B cell (primary cell): ENCODE results near the gene FMNL1. TPM values are rescaled to one million over a fixed set of nuclear protein-coding genes. Genes with fewer than 3 reads are reported as not detected.
A peak's percentile ranks its signal among the peaks of the same experiment; 100 is the strongest.

Experiments used
- ATAC-seq: fragments of 200-7000 bp; cut with Tn5 transposase; one replicate; pipeline ENCODE4 v1.10.0; 2021; ENCODE audit warnings: low read depth, mild to moderate bottlenecking, moderate number of reproducible peaks, moderate library complexity
- CTCF ChIA-PET: fragments of 350-600 bp; sonication (Branson Sonifier 250); formaldehyde crosslinking; loops from one replicate; lab custom pipeline; 2021; ENCODE audit warnings: antibody characterized with exemption, inconsistent platforms; lab: Charles Lee
- POLR2A ChIA-PET: fragments of 350-600 bp; sonication (Branson Sonifier 250); formaldehyde crosslinking; loops from one replicate; lab custom pipeline; 2021; ENCODE audit warnings: antibody characterized with exemption; lab: Charles Lee
- DNase-seq: peaks from one replicate; pipeline ENCODE4 v3.0.0; 2013
- H2AFZ ChIP-seq: 2 replicates; pipeline ENCODE4 v1.6.1; 2012; ENCODE audit warnings: mild to moderate bottlenecking, low read depth, low read length; ENCODE audit not compliant: insufficient read depth, poor library complexity, severe bottlenecking
- H3K27ac ChIP-seq, 2 donors: 1 replicate in 1 of 2; 2 replicates in 1 of 2; pipeline ENCODE4 v1.5.1; 2012 to 2013; ENCODE audit warnings: low read length in 2 of 2, mild to moderate bottlenecking in 2 of 2, moderate library complexity in 1 of 2
- H3K27me3 ChIP-seq, 4 experiments: fragments of 200-600 bp in 1 of 4; sonication (generic) in 1 of 4; replicated peaks in 1 of 4; 1 replicate in 2 of 4; 2 replicates in 2 of 4; pipeline versions ENCODE4 v1.6.1 to v1.7.0; 2013 to 2016; ENCODE audit warnings: low read length in 3 of 4, mild to moderate bottlenecking in 2 of 4, mixed read lengths in 1 of 4, moderate library complexity in 1 of 4; ENCODE audit not compliant: insufficient read depth in 4 of 4, control insufficient read depth in 3 of 4; ENCODE audit errors: control extremely low read depth in 1 of 4
- H3K36me3 ChIP-seq, 2 experiments: replicated peaks in 1 of 2; 1 replicate in 1 of 2; 2 replicates in 1 of 2; pipeline versions ENCODE4 v1.6.1 to v1.7.1; 2013; ENCODE audit warnings: low read length in 1 of 2; ENCODE audit not compliant: insufficient read depth in 2 of 2, control insufficient read depth in 1 of 2; ENCODE audit errors: control extremely low read depth in 1 of 2, extremely low read depth in 1 of 2
- H3K4me1 ChIP-seq, 2 donors: fragments of 200-600 bp in 1 of 2; sonication (generic) in 1 of 2; 1 replicate in 1 of 2; 2 replicates in 1 of 2; pipeline versions ENCODE4 v1.5.1 to v1.6.1; 2013 to 2017; ENCODE audit warnings: low read length in 2 of 2; ENCODE audit not compliant: control insufficient read depth in 2 of 2, insufficient read depth in 2 of 2
- H3K4me2 ChIP-seq: replicated peaks from 2 replicates; pipeline ENCODE3; 2012; ENCODE audit warnings: mild to moderate bottlenecking, low read depth, low read length; ENCODE audit not compliant: poor library complexity, severe bottlenecking
- H3K4me3 ChIP-seq, 5 experiments: fragments of 200-600 bp in 1 of 5; sonication (generic) in 1 of 5; 1 replicate in 3 of 5; 2 replicates in 2 of 5; pipeline versions ENCODE4 v1.5.1 to v1.7.0; 2011 to 2016; ENCODE audit warnings: low read length in 4 of 5, mild to moderate bottlenecking in 4 of 5, low read depth in 2 of 5, control low read depth in 1 of 5, moderate library complexity in 1 of 5; ENCODE audit not compliant: insufficient read depth in 1 of 5; ENCODE audit errors: control extremely low read depth in 1 of 5, extremely low read depth in 1 of 5
- H3K79me2 ChIP-seq: fragments of 200-600 bp; sonication (generic); one replicate; pipeline ENCODE4 v1.6.0; 2016; ENCODE audit warnings: low read length; ENCODE audit not compliant: control insufficient read depth, insufficient read depth
- H3K9ac ChIP-seq: fragments of 200-600 bp; sonication (generic); 2 replicates; pipeline ENCODE4 v1.6.1; 2017; ENCODE audit warnings: mild to moderate bottlenecking, low read length, moderate library complexity
- H3K9me3 ChIP-seq, 3 donors: one replicate each; pipeline versions ENCODE4 v1.6.1 to v1.7.1; 2013; ENCODE audit warnings: low read length in 2 of 3; ENCODE audit not compliant: control insufficient read depth in 2 of 3, insufficient read depth in 1 of 3; ENCODE audit errors: control extremely low read depth in 1 of 3
- H4K20me1 ChIP-seq: 2 replicates; pipeline ENCODE4 v1.6.0; 2012; ENCODE audit warnings: mild to moderate bottlenecking, low read length; ENCODE audit not compliant: insufficient read depth, control insufficient read depth, poor library complexity, severe bottlenecking
- H3K27ac Mint-ChIP-seq: one replicate; pipeline ENCODE4 v1.8.0; 2021; ENCODE audit warnings: mixed read lengths
- H3K27me3 Mint-ChIP-seq: one replicate; pipeline ENCODE4 v1.8.0; 2021; ENCODE audit warnings: mixed read lengths
- H3K4me1 Mint-ChIP-seq: one replicate; pipeline ENCODE4 v1.8.0; 2021; ENCODE audit warnings: mixed read lengths
- H3K4me3 Mint-ChIP-seq: one replicate; pipeline ENCODE4 v1.8.0; 2021; ENCODE audit warnings: mixed read lengths
- H3K9me3 Mint-ChIP-seq: one replicate; pipeline ENCODE4 v1.8.0; 2022; ENCODE audit warnings: mixed read lengths; ENCODE audit not compliant: insufficient read depth
- EZH2 ChIP-seq: IDR thresholded peaks from 2 replicates; pipeline ENCODE4 v1.6.1; 2012; ENCODE audit warnings: borderline replicate concordance, low read depth, mild to moderate bottlenecking, moderate library complexity, low read length; ENCODE audit not compliant: insufficient read depth, poor library complexity, severe bottlenecking
- WGBS: methylation state at CpG from one replicate; pipeline ENCODE4 v1.1.5; 2013; ENCODE audit warnings: missing lambda C conversion rate; ENCODE audit not compliant: insufficient coverage; 5-methylcytosine and 5-hydroxymethylcytosine counted together
- intact Hi-C: fragments of 100-400 bp; cut with micrococcal nuclease; formaldehyde crosslinking; loops from one replicate; pipeline ENCODE4 v1.10.0; 2022
- polyA plus RNA-seq: library from polyadenylated mRNA; depleted of rRNA; stranded (reverse); fragments of >200 nt; gene quantifications from 2 replicates; pipeline ENCODE4 v1.2.3, GENCODE V29; 2012
- total RNA-seq, 2 donors: library from RNA; stranded (reverse); fragments of 120-200 nt in 1 of 2; gene quantifications; 1 replicate in 1 of 2; 2 replicates in 1 of 2; pipeline versions ENCODE4 v1.2.3 to v1.2.4, GENCODE V29; 2013 to 2022
- TF ChIP-seq, protein P1 (sequence below): fragments of 200-600 bp; IDR thresholded peaks from one replicate; pipeline ENCODE4 v1.8.0; 2022; ENCODE audit warnings: antibody characterized with exemption, mild to moderate bottlenecking

The FMNL1 gene
- total and polyA plus RNA-seq, 2 donors (not counting 1 experiment from before 2014, with no cell fraction given), result 386 to 663 TPM

- no peaks in the 10 kb centered on the region for H3K9me3 Mint-ChIP-seq
- peak overlapping the region; percentile 99 to 100 for H3K27ac ChIP-seq
- peaks cover 74% of the 10 kb centered on the region for H3K79me2 ChIP-seq
- H3K27me3 ChIP-seq, result no peaks in the 10 kb centered on the region
- CTCF ChIA-PET, result interaction anchor here (1.1 to 24.6 kb wide), 10 partner anchors 11 to 155 kb away, joined by 3 to 737 read pairs (median 6); partner anchors contain the start of genes ACBD4, FMNL1, HEXIM1 and MAP3K14
- no peak overlapping the region for H3K9ac ChIP-seq
- no peaks in the 10 kb centered on the region for H3K9me3 ChIP-seq
- ATAC-seq, result no peak
- H2AFZ ChIP-seq, result no peak overlapping the region
- intact Hi-C loops, result no loop called here
- H3K4me1 Mint-ChIP-seq, result peaks cover 94% of the 10 kb centered on the region
- H3K27ac Mint-ChIP-seq, result peak overlapping the region; percentile 99
- 84% methylated on average over 5 of the region's 12 CpGs for WGBS
- peaks cover 47% of the 10 kb centered on the region for H4K20me1 ChIP-seq
- POLR2A ChIA-PET, result interaction anchor here (4.7 to 9.9 kb wide), 2 partner anchors 11 to 16 kb away, joined by 39 to 149 read pairs; partner anchors contain the start of gene FMNL1
- no peaks in the 10 kb centered on the region for H3K27me3 Mint-ChIP-seq
- TF ChIP-seq, protein P1, sequence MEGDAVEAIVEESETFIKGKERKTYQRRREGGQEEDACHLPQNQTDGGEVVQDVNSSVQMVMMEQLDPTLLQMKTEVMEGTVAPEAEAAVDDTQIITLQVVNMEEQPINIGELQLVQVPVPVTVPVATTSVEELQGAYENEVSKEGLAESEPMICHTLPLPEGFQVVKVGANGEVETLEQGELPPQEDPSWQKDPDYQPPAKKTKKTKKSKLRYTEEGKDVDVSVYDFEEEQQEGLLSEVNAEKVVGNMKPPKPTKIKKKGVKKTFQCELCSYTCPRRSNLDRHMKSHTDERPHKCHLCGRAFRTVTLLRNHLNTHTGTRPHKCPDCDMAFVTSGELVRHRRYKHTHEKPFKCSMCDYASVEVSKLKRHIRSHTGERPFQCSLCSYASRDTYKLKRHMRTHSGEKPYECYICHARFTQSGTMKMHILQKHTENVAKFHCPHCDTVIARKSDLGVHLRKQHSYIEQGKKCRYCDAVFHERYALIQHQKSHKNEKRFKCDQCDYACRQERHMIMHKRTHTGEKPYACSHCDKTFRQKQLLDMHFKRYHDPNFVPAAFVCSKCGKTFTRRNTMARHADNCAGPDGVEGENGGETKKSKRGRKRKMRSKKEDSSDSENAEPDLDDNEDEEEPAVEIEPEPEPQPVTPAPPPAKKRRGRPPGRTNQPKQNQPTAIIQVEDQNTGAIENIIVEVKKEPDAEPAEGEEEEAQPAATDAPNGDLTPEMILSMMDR, result no peak
- no peak for TF ChIP-seq EZH2
- H3K4me1 ChIP-seq, result peaks cover 62 to 88% of the 10 kb centered on the region in 2 donors
- peak overlapping the region; percentile 92 for H3K4me2 ChIP-seq
- H3K4me3 Mint-ChIP-seq, result peak overlapping the region; percentile 100
- H3K36me3 ChIP-seq, result peaks cover 3 to 52% of the 10 kb centered on the region in 2 experiments
- peak; percentile 15 for DNase-seq
- no peak overlapping the region for H3K4me3 ChIP-seq
Observed at GRCh38 chr17:45230787-45231480, 9.2 kb downstream of the FMNL1 start.
